Measurements from ENCODE around the gene ZFAND3.
A peak's percentile ranks its signal among the peaks of the same experiment; 100 is the strongest.

Gene ZFAND3, protein sequence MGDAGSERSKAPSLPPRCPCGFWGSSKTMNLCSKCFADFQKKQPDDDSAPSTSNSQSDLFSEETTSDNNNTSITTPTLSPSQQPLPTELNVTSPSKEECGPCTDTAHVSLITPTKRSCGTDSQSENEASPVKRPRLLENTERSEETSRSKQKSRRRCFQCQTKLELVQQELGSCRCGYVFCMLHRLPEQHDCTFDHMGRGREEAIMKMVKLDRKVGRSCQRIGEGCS
- 30.9 to 32.0 reads per million in 2 donors for total RNA-seq

DNA sequence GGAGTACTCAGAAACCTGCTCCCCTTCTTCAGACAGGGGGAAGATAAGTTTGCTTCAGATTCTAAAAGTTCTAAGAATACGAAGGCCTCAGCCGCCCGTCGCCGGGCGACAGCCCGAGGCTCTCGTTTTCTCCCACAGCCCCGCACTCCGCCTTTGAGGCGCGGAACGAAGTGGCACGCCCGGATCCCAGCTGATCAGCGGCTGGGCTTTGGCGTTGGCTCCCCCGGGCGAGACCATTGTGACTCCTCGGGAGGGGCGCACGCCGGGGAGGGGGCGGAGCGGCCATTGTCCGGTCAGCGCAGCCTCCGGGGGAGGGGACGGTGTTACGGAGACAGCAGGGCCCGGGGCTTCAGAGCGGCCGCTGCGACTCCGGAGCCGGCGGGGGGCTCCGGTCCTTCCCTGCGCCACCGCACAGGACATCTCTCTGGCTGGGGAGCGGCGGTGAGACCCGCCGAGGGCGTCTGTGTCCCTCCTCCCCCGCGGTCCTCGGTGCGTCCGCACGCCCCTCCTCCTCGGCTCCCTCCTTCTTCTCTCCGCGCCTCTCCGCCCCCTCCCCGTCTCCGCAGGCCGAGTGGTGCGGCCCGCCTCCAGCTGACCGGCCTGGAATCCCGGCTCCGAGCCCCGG, at the start of gene ZFAND3:
ZFAND3 (plus strand) TSS at position 551 of the 625 bp plus-strand sequence. CDS start 219 bp downstream, outside the sequence.
- peak; percentile 79 to 97 (median 87) for DNase-seq

- DNase-seq = no peak
Observed at GRCh38 chr6:37774028-37774680, 45.4 kb upstream of the ZFAND3 start.

GRCh38 chr6:37776566-37776965, 43.0 kb upstream of the ZFAND3 start:
- no peak for DNase-seq

GRCh38 chr6:37777272-37777834, 42.2 kb upstream of the ZFAND3 start:
- DNase-seq = no peak

DNA sequence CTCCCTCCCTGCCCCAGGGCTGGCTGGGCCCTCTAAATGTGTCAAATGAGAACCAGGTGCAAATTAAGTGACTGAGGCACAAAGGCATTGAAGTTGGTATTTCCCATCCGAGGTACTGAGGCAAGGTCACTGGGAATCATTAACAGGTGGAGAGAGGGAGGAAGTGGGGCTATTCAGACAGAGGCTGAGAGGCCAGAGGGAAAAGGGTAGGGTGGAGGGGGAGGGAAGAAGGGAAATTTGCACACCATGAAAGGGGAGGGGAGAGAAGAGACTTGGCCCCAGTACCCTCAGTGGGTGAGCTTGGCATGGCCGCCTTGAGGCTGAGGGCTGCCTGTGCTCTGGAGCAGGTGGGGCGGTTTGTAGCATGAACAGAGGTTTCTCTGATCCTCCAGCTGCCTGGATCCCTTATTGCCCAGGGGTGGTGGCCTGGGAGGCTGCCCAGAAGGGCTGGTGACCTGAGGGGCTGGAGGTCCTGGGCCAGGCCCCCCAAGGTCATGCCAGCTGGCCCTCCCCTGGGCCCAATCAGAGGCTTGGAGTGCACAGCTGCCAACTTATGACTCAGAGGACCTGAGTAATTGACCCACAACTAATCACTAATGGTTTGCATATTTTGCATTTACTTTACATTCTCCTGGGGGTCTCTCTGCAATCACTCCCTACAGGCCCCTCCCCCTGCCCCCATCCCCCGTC, 40.3 kb upstream of the ZFAND3 start:
- no peak for DNase-seq

DNA sequence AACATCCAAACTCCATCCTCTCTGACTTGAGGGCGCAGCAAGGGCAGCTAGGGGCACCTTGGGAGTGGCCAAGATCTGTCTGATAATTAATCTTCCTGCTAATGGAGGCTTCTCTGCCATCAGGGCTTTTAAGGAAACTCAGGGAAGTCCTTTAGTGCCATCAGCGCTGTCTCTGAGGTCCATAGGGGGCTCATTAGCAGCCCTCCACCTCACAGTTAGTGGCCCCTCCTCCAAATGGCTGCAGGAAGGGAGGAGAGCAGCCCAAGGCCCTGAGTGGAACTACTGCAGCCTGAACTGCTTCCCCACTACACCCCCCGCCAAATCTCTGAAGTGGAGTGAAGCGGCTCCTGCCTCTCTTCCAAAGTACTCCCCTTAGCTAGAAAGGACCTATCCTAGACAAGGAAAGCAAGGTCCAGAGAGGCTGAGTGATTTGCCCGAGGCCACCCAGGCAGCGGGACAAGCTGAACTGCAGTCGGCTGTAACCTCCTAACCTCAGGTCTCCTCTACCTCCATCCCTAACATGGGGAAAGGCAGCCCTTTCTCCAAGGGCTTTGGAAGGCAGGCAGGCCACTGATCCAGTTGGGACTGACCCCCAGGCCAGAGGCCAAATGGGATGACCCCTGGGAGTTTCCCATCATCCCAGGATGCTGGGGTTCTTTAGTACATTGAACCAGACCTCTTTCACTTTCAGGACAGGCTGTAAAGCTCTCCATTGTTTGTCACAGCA, 39.5 kb upstream of the ZFAND3 start:
- no peak for DNase-seq

- no peak for DNase-seq
Observed at GRCh38 chr6:37781788-37782187, 37.7 kb upstream of the ZFAND3 start.

- DNase-seq = no peak
Observed at GRCh38 chr6:37783025-37783855, 36.3 kb upstream of the ZFAND3 start.

DNA sequence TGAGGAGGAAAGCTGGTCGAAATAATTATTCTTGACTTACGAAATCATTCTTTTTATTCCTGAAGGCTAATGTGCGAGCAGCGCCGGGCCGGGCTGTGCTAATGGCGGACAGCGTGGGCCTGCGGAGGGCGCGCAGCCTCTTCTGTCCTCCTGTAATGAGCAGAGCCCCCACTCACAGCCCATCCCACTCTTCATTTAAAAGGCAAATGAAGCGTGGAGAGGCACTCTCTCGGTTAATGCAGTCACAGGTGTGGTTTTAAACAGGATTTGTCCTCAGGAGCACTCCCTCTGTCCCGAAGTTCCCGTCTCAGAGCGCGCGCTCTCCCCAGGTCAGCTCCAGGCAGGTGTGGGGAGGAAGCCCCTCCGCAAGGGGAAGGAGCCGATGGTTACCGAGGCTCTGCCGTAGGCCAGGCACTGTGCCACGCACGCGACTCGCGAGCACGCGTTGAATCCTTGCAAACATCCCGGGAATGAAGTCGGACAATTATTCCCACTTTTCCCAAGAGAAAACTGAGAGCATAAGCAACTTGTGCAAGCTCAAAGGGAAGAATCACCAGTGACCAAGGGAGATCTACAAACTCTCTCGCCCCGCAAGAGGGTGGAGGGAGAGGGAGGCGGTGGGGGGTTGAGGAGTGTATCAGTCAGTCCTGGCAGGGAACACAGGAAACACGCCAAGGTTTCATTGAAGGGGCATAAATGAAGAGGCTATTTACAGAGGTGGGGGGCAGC, 35.5 kb upstream of the ZFAND3 start:
- no peak for DNase-seq

- DNase-seq = no peak
Observed at GRCh38 chr6:37784585-37784967, 35.0 kb upstream of the ZFAND3 start.

GRCh38 chr6:37785002-37785662, 34.4 kb upstream of the ZFAND3 start:
- no peak for DNase-seq

- no peak for DNase-seq
Observed at GRCh38 chr6:37785663-37786270, 33.8 kb upstream of the ZFAND3 start.

GRCh38 chr6:37787216-37787615, 32.3 kb upstream of the ZFAND3 start:
- no peak for DNase-seq

GRCh38 chr6:37788259-37788658, 31.3 kb upstream of the ZFAND3 start:
- DNase-seq = no peak

DNA sequence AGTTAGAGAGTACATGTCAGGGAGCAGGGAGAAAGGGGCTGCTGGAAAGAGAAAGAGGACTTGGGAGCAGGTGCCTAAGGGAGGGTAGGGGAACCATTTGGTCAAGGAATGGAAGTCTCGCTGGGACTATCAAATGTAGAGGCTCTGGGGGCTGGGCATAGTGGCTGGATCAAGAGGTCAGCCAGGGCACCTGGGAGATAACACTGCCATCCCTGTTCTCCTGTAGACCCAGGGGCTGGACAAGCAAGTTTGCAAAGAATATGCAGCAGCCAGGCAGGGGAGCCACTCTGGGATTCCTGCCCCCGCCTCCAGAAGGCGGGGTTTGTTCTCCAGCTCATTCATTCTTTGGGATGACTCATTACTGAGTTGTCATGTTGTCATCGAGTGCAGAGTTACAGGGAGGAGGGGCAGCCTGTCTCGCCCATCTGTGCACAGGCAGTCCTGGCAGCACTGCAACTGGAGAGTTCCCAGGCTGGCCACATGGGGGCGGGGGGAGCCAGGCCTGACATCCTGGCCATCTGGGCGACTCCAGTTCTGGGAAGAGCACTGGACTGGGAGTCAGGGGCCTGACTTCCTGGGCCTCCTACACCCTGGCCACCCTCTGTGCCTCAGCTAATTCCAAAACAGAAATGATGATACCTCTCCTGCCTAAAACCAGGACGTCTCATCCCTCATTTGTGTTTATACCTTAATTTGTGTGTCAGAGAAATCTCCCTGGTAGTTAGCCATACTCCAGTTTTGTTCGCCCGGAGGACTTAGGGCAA, 28.2 kb upstream of the ZFAND3 start:
- DNase-seq = peak; percentile 39 to 84 (median 56)

GRCh38 chr6:37792457-37793033, 27.0 kb upstream of the ZFAND3 start:
- no peak for DNase-seq

DNA sequence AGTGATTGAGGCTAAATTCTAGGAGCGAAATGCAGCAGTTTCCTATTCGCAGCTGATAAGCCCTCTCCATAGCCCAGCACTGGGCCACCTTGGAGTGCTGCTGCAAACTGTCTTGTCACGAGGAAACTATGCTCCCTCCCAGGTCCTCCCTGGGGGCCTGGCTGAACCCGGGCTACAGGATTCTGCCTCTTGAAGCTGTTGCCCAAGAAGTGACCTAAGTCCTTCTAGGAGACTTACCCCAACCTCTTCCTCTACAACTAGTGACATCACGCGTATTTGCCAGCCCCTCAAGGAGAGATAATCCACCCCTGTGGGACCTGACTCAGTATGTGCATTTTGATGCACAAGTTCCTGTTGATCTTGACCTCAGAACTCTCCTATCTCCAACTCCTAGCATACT, 26.5 kb upstream of the ZFAND3 start:
- no peak for DNase-seq

GRCh38 chr6:37794825-37795224, 24.7 kb upstream of the ZFAND3 start:
- no peak for DNase-seq
